GM12864 (cell line): ENCODE measurements around the gene SPON1.

ENCODE experiments used
- DNase-seq: peaks from one replicate; pipeline ENCODE4 v3.0.0-alpha.2; 2011; ENCODE audit warnings: low read depth
- H3K4me3 ChIP-seq: 2 replicates; pipeline ENCODE4 v1.5.1; 2011; ENCODE audit warnings: mild to moderate bottlenecking, low read depth, low read length, control low read depth
- CTCF ChIP-seq: IDR thresholded peaks from 2 replicates; pipeline ENCODE4 v1.5.1; 2011; ENCODE audit warnings: low read depth, mild to moderate bottlenecking, moderate library complexity, low read length, control low read depth, inconsistent platforms; ENCODE audit errors: missing control alignments

Gene SPON1

GRCh38 chr11:14001597-14001996 is 39.1 kb downstream of the SPON1 start:
- no peak for DNase-seq
- no peak for TF ChIP-seq CTCF
- no peak overlapping the region for H3K4me3 ChIP-seq

GRCh38 chr11:14007566-14007965 is 45.0 kb downstream of the SPON1 start:
- DNase-seq = no peak
- no peak for TF ChIP-seq CTCF
- no peak overlapping the region for H3K4me3 ChIP-seq

- H3K4me3 ChIP-seq = no peak overlapping the region
- no peak for DNase-seq
- no peak for TF ChIP-seq CTCF
Measured at GRCh38 chr11:14010665-14011064, 48.1 kb downstream of the SPON1 start.

GRCh38 chr11:14012846-14013245 is 50.3 kb downstream of the SPON1 start:
- no peak overlapping the region for H3K4me3 ChIP-seq
- DNase-seq = no peak
- TF ChIP-seq CTCF = no peak

GRCh38 chr11:14015711-14016110 is 53.2 kb downstream of the SPON1 start:
- TF ChIP-seq CTCF = no peak
- H3K4me3 ChIP-seq = no peak overlapping the region
- DNase-seq = no peak

- no peak overlapping the region for H3K4me3 ChIP-seq
- TF ChIP-seq CTCF = no peak
- DNase-seq = no peak
Measured at GRCh38 chr11:14018441-14018840, 55.9 kb downstream of the SPON1 start.

- TF ChIP-seq CTCF = no peak
- no peak for DNase-seq
Measured at GRCh38 chr11:14021738-14022137, 59.2 kb downstream of the SPON1 start.

More at GRCh38 chr11:14021738-14022137, 59.2 kb downstream of the SPON1 start:
- H3K4me3 ChIP-seq = no peak overlapping the region
